ACC112 (cell line): ENCODE measurements around the gene SLC4A5.

Experiments
- H2AFZ ChIP-seq: fragments of 200-600 bp; sonication (generic); one replicate; pipeline ENCODE4 v1.6.0; 2017; ENCODE audit warnings: antibody characterized with exemption, low read length; ENCODE audit not compliant: unreplicated experiment
- H3K27ac ChIP-seq: fragments of 200-600 bp; sonication (generic); 2 replicates; pipeline ENCODE4 v1.5.1; 2014; ENCODE audit warnings: low read depth, mild to moderate bottlenecking, antibody characterized with exemption, low read length, moderate library complexity
- H3K27me3 ChIP-seq: fragments of 200-600 bp; sonication (generic); 2 replicates; pipeline ENCODE4 v1.6.1; 2014; ENCODE audit warnings: mild to moderate bottlenecking, antibody characterized with exemption, low read length, moderate library complexity, mixed read lengths; ENCODE audit not compliant: insufficient read depth
- H3K36me3 ChIP-seq: fragments of 200-600 bp; sonication (generic); 2 replicates; pipeline ENCODE4 v1.6.1; 2016; ENCODE audit warnings: mild to moderate bottlenecking, antibody characterized with exemption, low read length, moderate library complexity, mixed read lengths; ENCODE audit not compliant: insufficient read depth
- H3K4me1 ChIP-seq: fragments of 200-600 bp; sonication (generic); one replicate; pipeline ENCODE4 v1.6.1; 2016; ENCODE audit warnings: low read length, mixed read lengths; ENCODE audit not compliant: insufficient read depth, unreplicated experiment, control insufficient read depth
- H3K4me3 ChIP-seq: fragments of 200-600 bp; sonication (generic); 2 replicates; pipeline ENCODE4 v1.5.1; 2014; ENCODE audit warnings: mild to moderate bottlenecking, low read depth, low read length
- H3K79me2 ChIP-seq: fragments of 200-600 bp; sonication (generic); one replicate; pipeline ENCODE4 v1.6.0; 2016; ENCODE audit warnings: low read length; ENCODE audit not compliant: control insufficient read depth, unreplicated experiment, insufficient read depth

Gene SLC4A5

DNA sequence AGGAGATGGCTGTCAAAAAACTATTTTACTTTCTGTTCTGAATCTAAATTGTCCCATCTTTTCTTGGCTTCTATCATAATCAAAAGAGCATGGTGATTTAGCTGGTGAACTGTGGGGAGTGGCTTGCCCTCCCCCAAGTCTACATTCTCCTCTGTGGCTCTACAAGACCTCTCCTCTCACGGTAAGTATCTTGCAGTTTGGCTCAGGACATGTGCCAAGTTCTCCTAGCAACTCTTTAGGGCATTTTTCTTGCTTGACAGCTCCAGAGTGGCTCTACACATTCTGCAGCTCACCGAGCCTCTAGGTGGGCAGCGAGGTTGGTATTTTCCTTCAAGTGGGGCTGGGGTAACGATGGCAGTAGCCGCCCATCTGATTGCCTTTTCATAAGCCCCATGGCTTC, 29.1 kb downstream of the SLC4A5 start:
- no peak overlapping the region for H3K27ac ChIP-seq
- H3K36me3 ChIP-seq, result 0 out of 2 replicates have a peak, but pooled peaks cover 3% of the 10 kb centered on the region
- no peaks in the 10 kb centered on the region for H3K4me1 ChIP-seq
- H3K4me3 ChIP-seq, result no peak overlapping the region
- H2AFZ ChIP-seq, result no peak overlapping the region
- H3K79me2 ChIP-seq, result no peaks in the 10 kb centered on the region
- no peaks in the 10 kb centered on the region for H3K27me3 ChIP-seq

DNA sequence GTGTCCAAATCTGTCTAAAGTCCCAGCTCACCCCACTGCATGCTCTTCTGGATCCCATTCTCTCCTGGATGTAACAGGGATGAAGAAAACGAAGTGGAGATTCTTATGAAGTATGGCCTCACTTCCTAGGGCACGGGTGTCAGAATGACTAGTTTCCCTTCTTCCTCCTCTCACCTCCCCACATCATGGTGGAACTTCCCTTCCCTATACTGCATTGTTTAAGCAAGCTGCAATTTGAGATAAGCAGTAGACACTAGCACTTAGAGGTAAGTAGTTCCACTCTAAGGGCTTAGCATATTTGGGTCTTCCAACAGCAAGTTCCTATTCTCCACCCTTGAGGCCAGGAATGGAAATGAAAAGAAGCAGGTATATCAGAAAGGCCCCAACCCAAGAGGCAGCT, 29.7 kb downstream of the SLC4A5 start:
- Histone ChIP-seq H3K79me2 (no peaks in the 10 kb centered on the region), H3K36me3 (0 out of 2 replicates have a peak, but pooled peaks cover 3% of the 10 kb centered on the region), H3K4me3 (no peak overlapping the region), H3K4me1 (no peaks in the 10 kb centered on the region), H3K27ac (no peak overlapping the region), H2AFZ (no peak overlapping the region), H3K27me3 (no peaks in the 10 kb centered on the region)

DNA sequence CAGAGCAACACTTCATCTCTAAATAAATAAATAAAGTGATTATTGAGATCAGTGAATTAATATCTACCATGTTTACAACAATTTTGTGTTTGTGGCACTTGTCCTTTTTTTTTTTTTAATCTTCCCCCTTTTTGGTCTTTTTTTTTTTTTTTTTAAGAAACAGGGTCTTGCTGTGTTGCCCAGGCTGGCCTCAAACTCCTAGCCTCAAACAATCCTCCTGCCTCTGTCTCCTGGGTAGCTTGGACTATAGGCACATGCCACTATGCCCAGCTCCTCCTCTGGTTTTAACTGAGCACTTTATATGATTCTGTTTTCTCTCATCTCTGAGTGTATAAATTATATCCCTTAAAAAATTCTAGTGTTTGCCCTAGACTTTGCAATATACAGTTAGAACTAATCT, 30.3 kb downstream of the SLC4A5 start:
- Histone ChIP-seq H3K4me1 (no peaks in the 10 kb centered on the region), H3K79me2 (no peaks in the 10 kb centered on the region), H3K27ac (no peak overlapping the region), H2AFZ (no peak overlapping the region), H3K36me3 (0 out of 2 replicates have a peak, but pooled peaks cover 3% of the 10 kb centered on the region), H3K4me3 (no peak overlapping the region), H3K27me3 (no peaks in the 10 kb centered on the region)

DNA sequence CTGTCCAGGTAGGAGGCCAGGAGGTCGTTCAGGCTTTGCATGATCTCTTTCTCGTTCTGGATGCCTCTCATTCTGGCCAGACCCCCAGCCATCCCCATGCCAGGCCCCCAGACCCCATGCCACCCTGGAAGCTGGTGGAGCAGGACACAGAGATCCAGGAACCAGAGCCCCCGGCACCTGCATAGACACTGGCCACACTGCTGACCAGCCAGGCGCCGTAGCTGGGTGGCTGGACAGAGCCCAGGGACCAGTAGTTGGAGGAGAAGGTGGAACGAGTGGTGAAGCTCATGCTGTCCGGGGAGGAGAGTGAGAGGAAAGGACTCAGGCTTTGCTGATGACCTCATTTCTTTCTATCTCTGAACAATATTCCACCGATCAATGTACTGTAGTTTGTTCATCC, 35.5 kb downstream of the SLC4A5 start:
- H3K27ac ChIP-seq, result no peak overlapping the region
- H3K4me1 ChIP-seq, result no peaks in the 10 kb centered on the region
- no peak overlapping the region for H2AFZ ChIP-seq
- no peaks in the 10 kb centered on the region for H3K27me3 ChIP-seq
- H3K36me3 ChIP-seq, result no peaks in the 10 kb centered on the region
- H3K79me2 ChIP-seq, result no peaks in the 10 kb centered on the region
- H3K4me3 ChIP-seq, result no peak overlapping the region

DNA sequence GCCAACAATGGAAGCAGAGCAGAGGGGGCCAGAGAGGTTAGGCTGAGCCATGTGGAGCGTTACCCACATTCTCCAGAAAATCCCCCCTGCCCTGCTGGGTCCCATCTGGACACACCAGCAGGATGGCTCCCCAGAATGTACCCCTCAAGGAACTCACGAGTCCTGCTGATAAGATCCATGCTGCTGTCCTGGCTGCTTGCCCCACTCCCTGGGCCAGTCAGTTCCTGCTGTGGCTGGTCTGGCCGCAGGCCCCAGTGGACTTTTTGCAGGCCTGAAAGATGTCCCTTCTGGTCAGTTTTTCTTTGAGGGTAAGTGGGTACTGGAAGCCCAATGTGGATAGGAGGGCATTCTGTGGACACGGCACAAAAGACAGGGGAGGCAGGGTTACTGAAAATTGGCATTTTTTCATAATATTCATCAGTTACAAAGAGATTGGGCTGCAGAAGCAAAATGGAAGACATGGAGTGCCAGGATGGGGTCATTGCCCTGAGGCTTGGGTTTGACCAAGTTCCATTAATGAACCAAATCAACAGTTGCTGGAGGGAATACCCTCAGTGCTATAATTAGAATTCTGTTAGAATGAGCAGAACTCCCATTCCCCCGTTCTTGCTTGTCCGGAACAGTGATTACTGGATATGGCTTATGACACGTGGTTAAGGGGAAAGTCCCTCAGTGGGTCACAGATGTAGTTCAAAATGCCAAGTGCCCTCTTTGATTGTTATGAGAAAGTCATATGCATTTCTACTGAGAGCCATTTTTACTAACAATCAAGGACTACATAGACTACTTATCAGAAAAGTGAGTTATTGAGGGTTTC, 38.7 kb downstream of the SLC4A5 start:
- H3K27me3 ChIP-seq, result no peaks in the 10 kb centered on the region
- no peaks in the 10 kb centered on the region for H3K36me3 ChIP-seq
- H3K79me2 ChIP-seq, result no peaks in the 10 kb centered on the region
- no peak overlapping the region for H2AFZ ChIP-seq
- no peak overlapping the region for H3K4me3 ChIP-seq
- H3K4me1 ChIP-seq, result no peaks in the 10 kb centered on the region
- no peak overlapping the region for H3K27ac ChIP-seq

DNA sequence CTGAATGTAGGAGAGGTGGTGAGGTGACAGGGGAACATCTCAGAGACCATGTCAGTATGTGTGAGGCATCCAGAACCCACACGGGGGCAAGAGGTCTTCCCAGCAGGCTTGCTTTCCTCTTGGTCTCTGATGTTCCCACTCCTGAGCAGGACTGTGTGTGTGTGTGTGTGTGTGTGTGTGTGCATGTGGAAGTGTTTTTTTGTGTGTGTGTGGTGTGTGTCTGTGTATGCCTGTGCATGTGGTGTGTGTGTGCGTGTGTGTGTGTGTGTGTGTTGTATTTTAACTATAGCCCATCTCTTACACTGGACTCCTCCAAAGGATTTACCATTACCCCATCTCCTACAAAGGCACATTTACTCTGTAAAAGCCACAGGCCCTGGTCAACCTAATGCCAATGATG, 40.4 kb downstream of the SLC4A5 start:
- Histone ChIP-seq H3K79me2 (no peaks in the 10 kb centered on the region), H3K4me3 (no peak overlapping the region), H2AFZ (no peak overlapping the region), H3K4me1 (no peaks in the 10 kb centered on the region), H3K27ac (no peak overlapping the region), H3K36me3 (no peaks in the 10 kb centered on the region), H3K27me3 (no peaks in the 10 kb centered on the region)

DNA sequence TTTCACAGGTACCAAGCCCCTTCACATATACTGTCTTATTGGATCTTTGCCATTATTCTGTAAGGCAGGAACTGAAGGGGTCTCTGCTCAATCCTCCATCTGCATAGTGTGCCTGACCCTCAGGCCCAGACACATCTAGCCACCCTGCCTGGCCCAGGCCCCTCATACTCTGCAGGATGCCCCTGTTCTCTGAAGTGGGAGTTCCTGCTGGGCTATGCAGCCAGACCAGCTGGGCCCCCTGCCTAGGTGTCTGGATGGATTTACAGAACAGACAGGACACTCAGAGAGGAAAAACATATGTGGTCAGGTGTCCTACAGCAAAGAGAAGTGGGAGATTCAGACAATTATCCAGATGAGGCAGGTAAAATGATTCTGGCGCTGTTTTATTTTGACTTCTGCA, 42.0 kb downstream of the SLC4A5 start:
- H3K4me1 ChIP-seq, result no peaks in the 10 kb centered on the region
- H3K36me3 ChIP-seq, result no peaks in the 10 kb centered on the region
- no peak overlapping the region for H2AFZ ChIP-seq
- no peak overlapping the region for H3K27ac ChIP-seq
- no peaks in the 10 kb centered on the region for H3K79me2 ChIP-seq
- no peaks in the 10 kb centered on the region for H3K27me3 ChIP-seq
- no peak overlapping the region for H3K4me3 ChIP-seq

DNA sequence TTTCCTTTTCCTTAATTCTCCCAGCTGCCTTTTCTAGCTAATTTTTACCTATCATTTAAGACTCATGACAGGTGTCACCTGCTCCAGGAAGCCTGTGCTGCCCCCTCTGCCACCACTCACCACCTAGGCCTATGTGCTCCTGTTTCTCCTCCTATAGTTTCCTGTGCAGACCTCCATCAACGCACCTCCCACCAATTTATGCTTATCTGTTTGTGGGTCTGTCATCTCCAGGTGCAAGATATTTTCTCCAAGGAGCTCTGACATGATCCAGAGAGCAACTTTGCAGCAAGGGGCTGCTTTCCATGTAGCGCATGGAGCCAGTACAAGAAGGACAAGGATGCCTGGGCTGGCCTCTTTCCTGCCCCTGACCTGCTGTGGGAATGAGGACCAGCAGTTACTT, 42.7 kb downstream of the SLC4A5 start:
- Histone ChIP-seq H3K4me1 (no peaks in the 10 kb centered on the region), H3K4me3 (no peak overlapping the region), H3K79me2 (no peaks in the 10 kb centered on the region), H3K27ac (no peak overlapping the region), H3K27me3 (no peaks in the 10 kb centered on the region), H3K36me3 (no peaks in the 10 kb centered on the region), H2AFZ (no peak overlapping the region)

DNA sequence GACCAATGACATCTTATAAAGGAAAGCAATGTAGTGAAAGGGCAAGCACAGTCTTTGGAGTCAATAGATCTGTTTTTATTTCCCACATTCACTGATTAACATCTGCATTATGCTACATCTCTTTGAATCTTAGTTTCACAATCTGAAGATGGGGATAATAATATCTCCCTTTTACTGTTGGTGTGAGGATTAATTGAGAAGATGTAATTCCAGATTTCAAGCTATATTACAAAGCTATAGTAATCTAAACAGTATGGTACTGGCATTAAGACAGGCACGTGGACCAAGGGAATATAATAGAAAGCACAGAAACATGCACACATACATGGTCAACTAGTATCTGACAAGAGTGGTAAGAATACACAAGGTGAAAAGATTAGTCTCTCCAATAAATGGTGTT, 45.3 kb downstream of the SLC4A5 start:
- Histone ChIP-seq H3K27ac (no peak overlapping the region), H2AFZ (no peak overlapping the region), H3K79me2 (no peaks in the 10 kb centered on the region)

DNA sequence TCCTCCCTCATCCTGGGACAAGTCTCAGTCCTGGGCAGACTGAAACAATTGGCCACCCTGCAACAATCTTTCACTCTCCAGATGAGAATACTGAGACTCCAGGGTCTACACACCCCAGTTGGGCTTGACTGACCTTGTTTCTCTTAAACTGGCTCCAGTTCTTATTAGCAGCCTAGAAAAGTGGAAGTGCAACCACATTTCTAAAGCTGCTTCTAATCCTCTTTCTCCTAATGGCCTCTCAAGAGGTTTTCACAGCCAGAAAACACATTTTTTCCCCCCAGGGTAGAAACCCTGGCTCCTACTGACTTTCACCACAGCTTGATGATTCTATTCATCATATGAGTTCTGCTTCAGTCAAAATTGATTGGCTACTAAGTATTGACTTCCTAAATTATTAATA, 45.8 kb downstream of the SLC4A5 start:
- H3K27ac ChIP-seq, result no peak overlapping the region
- no peaks in the 10 kb centered on the region for H3K4me1 ChIP-seq
- no peaks in the 10 kb centered on the region for H3K79me2 ChIP-seq
- H2AFZ ChIP-seq, result no peak overlapping the region
- H3K36me3 ChIP-seq, result no peaks in the 10 kb centered on the region
- H3K27me3 ChIP-seq, result no peaks in the 10 kb centered on the region
- H3K4me3 ChIP-seq, result no peak overlapping the region

More for the DNA sequence above, 45.3 kb downstream of the SLC4A5 start:
- H3K4me1 ChIP-seq, result no peaks in the 10 kb centered on the region
- no peaks in the 10 kb centered on the region for H3K36me3 ChIP-seq
- H3K27me3 ChIP-seq, result no peaks in the 10 kb centered on the region
- H3K4me3 ChIP-seq, result no peak overlapping the region

DNA sequence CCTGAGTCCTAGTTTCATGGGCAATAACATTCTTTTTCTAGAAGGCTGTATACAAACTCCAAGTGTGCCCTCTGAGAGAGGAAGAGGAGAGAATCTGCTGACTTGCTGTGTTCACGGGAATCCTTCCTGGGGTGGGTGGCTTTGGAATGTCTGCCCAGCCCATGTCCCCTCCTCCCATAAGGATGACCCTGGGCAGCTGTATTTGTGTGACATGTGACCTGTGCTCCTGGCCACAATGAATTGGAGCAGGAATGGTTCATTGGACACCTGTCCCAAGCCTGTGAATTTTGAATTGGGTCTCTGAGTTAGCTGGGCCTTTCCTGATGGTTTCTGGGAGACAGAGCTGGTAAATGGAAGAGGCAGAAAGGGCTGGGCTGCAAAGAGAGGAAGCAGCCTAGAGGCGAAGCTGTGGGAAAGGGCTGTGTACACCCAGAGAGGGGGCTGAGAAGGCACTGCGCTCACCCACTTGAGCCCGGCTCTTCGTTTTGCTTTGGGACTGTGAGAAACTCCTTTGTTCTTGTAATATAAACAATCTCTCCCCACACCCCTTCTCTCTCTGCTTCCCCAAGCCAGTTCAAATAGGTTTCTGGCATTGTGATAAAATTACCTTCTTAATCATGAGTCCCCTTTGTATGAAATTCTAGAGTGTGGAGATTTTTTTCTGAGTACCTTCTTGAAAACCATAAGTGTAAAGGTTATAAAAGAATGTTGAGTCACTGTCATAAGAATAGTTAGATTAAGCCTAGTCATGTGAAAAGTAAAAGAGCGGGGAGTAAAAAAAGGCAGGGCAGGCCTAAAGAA, 49.8 kb downstream of the SLC4A5 start:
- H3K4me3 ChIP-seq, result no peak overlapping the region
- H3K27me3 ChIP-seq, result no peaks in the 10 kb centered on the region
- H3K4me1 ChIP-seq, result no peaks in the 10 kb centered on the region
- no peaks in the 10 kb centered on the region for H3K36me3 ChIP-seq
- no peak overlapping the region for H3K27ac ChIP-seq
- no peak overlapping the region for H2AFZ ChIP-seq
- no peaks in the 10 kb centered on the region for H3K79me2 ChIP-seq
